Liver (tissue), 3 donors: ENCODE data around the gene TRAK1.

Source experiments
- ATF3 ChIP-seq: IDR thresholded peaks from 2 replicates; pipeline ENCODE4 v1.6.1; 2016; ENCODE audit warnings: antibody characterized with exemption
- EGR1 ChIP-seq, 2 donors: IDR thresholded peaks; 2 replicates each; pipeline ENCODE4 v1.6.1; 2016 to 2018; ENCODE audit warnings: antibody characterized with exemption in 2 of 2, low read depth in 2 of 2
- FOXA1 ChIP-seq: IDR thresholded peaks from 2 replicates; pipeline ENCODE4 v1.6.1; 2016; ENCODE audit warnings: antibody characterized with exemption
- GABPA ChIP-seq, 2 donors: IDR thresholded peaks in 1 of 2; conservative IDR thresholded peaks in 1 of 2; 2 replicates each; pipeline ENCODE4 v1.6.1; 2016; ENCODE audit warnings: antibody characterized with exemption in 2 of 2, mild to moderate bottlenecking in 1 of 2, moderate library complexity in 1 of 2
- JUND ChIP-seq, 2 donors: IDR thresholded peaks; 2 replicates each; pipeline ENCODE4 v1.6.1; 2016; ENCODE audit warnings: antibody characterized with exemption in 2 of 2
- MAX ChIP-seq: IDR thresholded peaks from 2 replicates; pipeline ENCODE4 v1.6.1; 2016; ENCODE audit warnings: antibody characterized with exemption
- NR2F2 ChIP-seq: IDR thresholded peaks from 2 replicates; pipeline ENCODE4 v1.6.1; 2016; ENCODE audit warnings: antibody characterized with exemption
- RAD21 ChIP-seq, 2 donors: IDR thresholded peaks; 2 replicates each; pipeline ENCODE4 v1.6.1; 2016; ENCODE audit warnings: antibody characterized with exemption in 2 of 2, mild to moderate bottlenecking in 2 of 2
- SP1 ChIP-seq: IDR thresholded peaks from 2 replicates; pipeline ENCODE4 v1.6.1; 2018; ENCODE audit warnings: antibody characterized with exemption, mild to moderate bottlenecking
- TF ChIP-seq, protein P1 (sequence below): fragments of 150-350 bp; IDR thresholded peaks from 2 replicates; pipeline ENCODE4 v1.5.1; 2017; ENCODE audit warnings: improper control_type of control experiment, low read depth, low read length; ENCODE audit not compliant: missing input control
- TF ChIP-seq, protein P2 (sequence below): IDR thresholded peaks from 2 replicates; pipeline ENCODE4 v1.6.1; 2016; ENCODE audit warnings: antibody characterized with exemption, mild to moderate bottlenecking
- donor health status: healthy.
- donor health status: healthy.

DNA sequence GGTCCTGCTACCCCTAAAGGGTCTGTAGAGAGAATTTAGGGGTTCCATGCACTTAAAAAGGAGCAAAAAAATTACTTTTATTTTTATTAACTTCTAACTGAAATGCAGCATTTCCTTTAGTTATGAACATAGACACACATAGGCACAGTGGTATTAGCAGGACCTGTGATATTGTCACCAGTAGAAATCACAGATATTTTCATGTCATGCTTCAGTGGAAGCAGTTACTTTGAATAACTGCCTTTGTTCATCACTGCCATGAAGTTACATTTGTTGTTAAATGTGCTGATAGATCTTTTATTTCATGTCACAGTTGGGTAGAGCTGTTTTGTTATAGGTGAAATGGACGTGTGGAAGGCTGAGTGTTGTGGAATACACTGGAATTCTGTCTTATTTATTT lies 37.4 kb downstream of the TRAK1 start:
- TF ChIP-seq, protein P1, sequence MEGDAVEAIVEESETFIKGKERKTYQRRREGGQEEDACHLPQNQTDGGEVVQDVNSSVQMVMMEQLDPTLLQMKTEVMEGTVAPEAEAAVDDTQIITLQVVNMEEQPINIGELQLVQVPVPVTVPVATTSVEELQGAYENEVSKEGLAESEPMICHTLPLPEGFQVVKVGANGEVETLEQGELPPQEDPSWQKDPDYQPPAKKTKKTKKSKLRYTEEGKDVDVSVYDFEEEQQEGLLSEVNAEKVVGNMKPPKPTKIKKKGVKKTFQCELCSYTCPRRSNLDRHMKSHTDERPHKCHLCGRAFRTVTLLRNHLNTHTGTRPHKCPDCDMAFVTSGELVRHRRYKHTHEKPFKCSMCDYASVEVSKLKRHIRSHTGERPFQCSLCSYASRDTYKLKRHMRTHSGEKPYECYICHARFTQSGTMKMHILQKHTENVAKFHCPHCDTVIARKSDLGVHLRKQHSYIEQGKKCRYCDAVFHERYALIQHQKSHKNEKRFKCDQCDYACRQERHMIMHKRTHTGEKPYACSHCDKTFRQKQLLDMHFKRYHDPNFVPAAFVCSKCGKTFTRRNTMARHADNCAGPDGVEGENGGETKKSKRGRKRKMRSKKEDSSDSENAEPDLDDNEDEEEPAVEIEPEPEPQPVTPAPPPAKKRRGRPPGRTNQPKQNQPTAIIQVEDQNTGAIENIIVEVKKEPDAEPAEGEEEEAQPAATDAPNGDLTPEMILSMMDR: no peak
- no peak for TF ChIP-seq NR2F2
- TF ChIP-seq, protein P2, sequence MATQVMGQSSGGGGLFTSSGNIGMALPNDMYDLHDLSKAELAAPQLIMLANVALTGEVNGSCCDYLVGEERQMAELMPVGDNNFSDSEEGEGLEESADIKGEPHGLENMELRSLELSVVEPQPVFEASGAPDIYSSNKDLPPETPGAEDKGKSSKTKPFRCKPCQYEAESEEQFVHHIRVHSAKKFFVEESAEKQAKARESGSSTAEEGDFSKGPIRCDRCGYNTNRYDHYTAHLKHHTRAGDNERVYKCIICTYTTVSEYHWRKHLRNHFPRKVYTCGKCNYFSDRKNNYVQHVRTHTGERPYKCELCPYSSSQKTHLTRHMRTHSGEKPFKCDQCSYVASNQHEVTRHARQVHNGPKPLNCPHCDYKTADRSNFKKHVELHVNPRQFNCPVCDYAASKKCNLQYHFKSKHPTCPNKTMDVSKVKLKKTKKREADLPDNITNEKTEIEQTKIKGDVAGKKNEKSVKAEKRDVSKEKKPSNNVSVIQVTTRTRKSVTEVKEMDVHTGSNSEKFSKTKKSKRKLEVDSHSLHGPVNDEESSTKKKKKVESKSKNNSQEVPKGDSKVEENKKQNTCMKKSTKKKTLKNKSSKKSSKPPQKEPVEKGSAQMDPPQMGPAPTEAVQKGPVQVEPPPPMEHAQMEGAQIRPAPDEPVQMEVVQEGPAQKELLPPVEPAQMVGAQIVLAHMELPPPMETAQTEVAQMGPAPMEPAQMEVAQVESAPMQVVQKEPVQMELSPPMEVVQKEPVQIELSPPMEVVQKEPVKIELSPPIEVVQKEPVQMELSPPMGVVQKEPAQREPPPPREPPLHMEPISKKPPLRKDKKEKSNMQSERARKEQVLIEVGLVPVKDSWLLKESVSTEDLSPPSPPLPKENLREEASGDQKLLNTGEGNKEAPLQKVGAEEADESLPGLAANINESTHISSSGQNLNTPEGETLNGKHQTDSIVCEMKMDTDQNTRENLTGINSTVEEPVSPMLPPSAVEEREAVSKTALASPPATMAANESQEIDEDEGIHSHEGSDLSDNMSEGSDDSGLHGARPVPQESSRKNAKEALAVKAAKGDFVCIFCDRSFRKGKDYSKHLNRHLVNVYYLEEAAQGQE: no peak
- no peak for TF ChIP-seq ATF3
- TF ChIP-seq JUND (IDR thresholded peaks at IDR 0.05): no peak
- no peak for TF ChIP-seq FOXA1
- no peak for TF ChIP-seq SP1
- TF ChIP-seq RAD21 (IDR thresholded peaks at IDR 0.05): no peak
- TF ChIP-seq EGR1 (IDR thresholded peaks at IDR 0.05; ENCODE audit: low read depth in 2 of 2): no peak
- no peak for TF ChIP-seq GABPA (IDR thresholded peaks at IDR 0.05 in 1 of 2, conservative IDR thresholded peaks at IDR 0.05 in 1 of 2)
- no peak for TF ChIP-seq MAX
